Skeletal muscle cell (primary cell): ENCODE results near the gene PRR13.

ENCODE experiments used
- DNase-seq: peaks from one replicate; pipeline ENCODE4 v3.0.0-alpha.2; 2010; ENCODE audit warnings: low read depth
- H3K4me3 ChIP-seq: 2 replicates; pipeline ENCODE4 v1.5.1; 2011; ENCODE audit warnings: low read depth, mild to moderate bottlenecking, control low read depth, low read length, moderate library complexity

PRR13 gene

GRCh38 chr12:53485955-53486735, 44.6 kb downstream of the PRR13 start:
- DNase-seq, result no peak
- no peak overlapping the region for H3K4me3 ChIP-seq

GRCh38 chr12:53486736-53487487, 45.4 kb downstream of the PRR13 start:
- no peak overlapping the region for H3K4me3 ChIP-seq
- no peak for DNase-seq

GRCh38 chr12:53489242-53489864, 47.8 kb downstream of the PRR13 start:
- no peak overlapping the region for H3K4me3 ChIP-seq
- no peak for DNase-seq

- H3K4me3 ChIP-seq, result peak overlapping the region; percentile 54
- DNase-seq, result no peak
These were observed 50.7 kb downstream of the PRR13 start for GRCh38 chr12:53492188-53492587.

GRCh38 chr12:53492830-53493609, 51.5 kb downstream of the PRR13 start:
- DNase-seq, result peak; percentile 58
- peak overlapping the region; percentile 54 for H3K4me3 ChIP-seq

- H3K4me3 ChIP-seq, result peak overlapping the region; percentile 54
- DNase-seq, result no peak
These were observed 52.3 kb downstream of the PRR13 start for GRCh38 chr12:53493610-53494391.
